Lung (tissue), 12 donors: Measurements from ENCODE around the gene CDH16. TPM values are rescaled to one million over a fixed set of nuclear protein-coding genes. Genes with fewer than 3 reads are reported as not detected.

Experiments
- ATAC-seq: fragments of 200-7000 bp; cut with Tn5 transposase; one replicate; pipeline ENCODE4 v1.9.1; 2020; ENCODE audit warnings: moderate number of reproducible peaks; ENCODE audit not compliant: insufficient read depth, low FRiP score
- DNase-seq, 3 donors: peaks; one replicate each; pipeline ENCODE4 v3.0.0-alpha.2; 2013 to 2017
- H3K27ac ChIP-seq, 2 donors: one replicate each; pipeline ENCODE4 v1.5.1; 2013; ENCODE audit warnings: mild to moderate bottlenecking in 2 of 2, moderate library complexity in 2 of 2, control low read depth in 1 of 2, inconsistent platforms in 1 of 2, low read depth in 1 of 2, low read length in 1 of 2
- H3K27me3 ChIP-seq, 3 donors: one replicate each; pipeline ENCODE4 v1.5.1; 2013; ENCODE audit warnings: low read length in 2 of 3; ENCODE audit not compliant: control insufficient read depth in 3 of 3, insufficient read depth in 3 of 3
- H3K36me3 ChIP-seq, 4 donors: one replicate each; pipeline ENCODE4 v1.5.1; 2013; ENCODE audit warnings: low read length in 4 of 4, mild to moderate bottlenecking in 1 of 4, moderate library complexity in 1 of 4; ENCODE audit not compliant: control insufficient read depth in 4 of 4, insufficient read depth in 4 of 4
- H3K4me1 ChIP-seq, 5 donors: one replicate each; pipeline ENCODE4 v1.5.1; 2013; ENCODE audit warnings: low read length in 5 of 5, mild to moderate bottlenecking in 2 of 5, moderate library complexity in 1 of 5; ENCODE audit not compliant: control insufficient read depth in 5 of 5, insufficient read depth in 5 of 5
- H3K4me3 ChIP-seq: one replicate; pipeline ENCODE4 v1.5.1; 2013; ENCODE audit warnings: mild to moderate bottlenecking, control low read depth, moderate library complexity
- H3K9ac ChIP-seq, 2 donors: one replicate each; pipeline ENCODE4 v1.5.1; 2013; ENCODE audit warnings: low read length in 2 of 2, control low read depth in 1 of 2; ENCODE audit not compliant: insufficient read depth in 1 of 2
- H3K9me3 ChIP-seq, 4 donors: one replicate each; pipeline ENCODE4 v1.5.1; 2013; ENCODE audit warnings: low read length in 3 of 4, mild to moderate bottlenecking in 1 of 4, moderate library complexity in 1 of 4; ENCODE audit not compliant: control insufficient read depth in 4 of 4, insufficient read depth in 3 of 4
- CTCF ChIP-seq: IDR thresholded peaks from 2 replicates; pipeline ENCODE4 v1.5.1; 2012; ENCODE audit warnings: mild to moderate bottlenecking; ENCODE audit errors: control extremely low read depth, extremely low read depth
- WGBS, 2 donors: extraction: QIAGEN DNeasy Blood & Tissue Kit; methylation state at CpG; one replicate each; pipeline ENCODE4 v1.1.7; 2013; 5-methylcytosine and 5-hydroxymethylcytosine counted together
- polyA plus RNA-seq, 2 donors: library from polyadenylated mRNA; stranded (reverse); fragments of 200-250 nt; gene quantifications; one replicate each; pipeline ENCODE4 v1.2.1, GENCODE V29; 2013
- total RNA-seq, 2 donors: library from RNA; depleted of rRNA in 1 of 2; stranded (reverse); fragments of >200 nt in 1 of 2; gene quantifications; one replicate each; pipeline ENCODE4 v1.2.1, GENCODE V29; 2014 to 2021
- donor health status: control.
- donor health status: control.
- donor health status: Bipolar disorder and iron deficiency.
- donor health status: healthy.
- donor health status: DM: yes; HTN: yes; CAD: no.

Gene CDH16
- total and polyA plus RNA-seq, 4 donors: 0.25 to 1.7 (median 0.64) TPM; not detected in 1

GRCh38 chr16:66881964-66882508 lies 36.6 kb downstream of the CDH16 start:
- Histone ChIP-seq H3K4me3 (no peak overlapping the region), H3K27ac (no peak overlapping the region), H3K4me1 (peaks cover 0 to 10% (median 5%) of the 10 kb centered on the region in 5 donors), H3K9ac (no peak overlapping the region), H3K9me3 (no peaks in the 10 kb centered on the region), H3K27me3 (no peaks in the 10 kb centered on the region), H3K36me3 (peaks cover 0 to 24% (median 16%) of the 10 kb centered on the region in 4 donors)
- no peak for ATAC-seq
- no peak for TF ChIP-seq CTCF
- no peak for DNase-seq
- WGBS, 2 donors: 92 to 93% methylated on average over 8 of the region's 8 CpGs

GRCh38 chr16:66881560-66881959 lies 37.1 kb downstream of the CDH16 start:
- Histone ChIP-seq H3K9ac (no peak overlapping the region), H3K4me3 (no peak overlapping the region), H3K27ac (no peak overlapping the region), H3K9me3 (no peaks in the 10 kb centered on the region), H3K27me3 (no peaks in the 10 kb centered on the region), H3K4me1 (peaks cover 0 to 10% (median 3%) of the 10 kb centered on the region in 5 donors), H3K36me3 (peaks cover 0 to 19% (median 14%) of the 10 kb centered on the region in 4 donors)
- TF ChIP-seq CTCF: no peak
- ATAC-seq (no peak), DNase-seq (no peak)
- 71 to 90% methylated on average over 2 of the region's 2 CpGs for WGBS, 2 donors

GRCh38 chr16:66881014-66881417 lies 37.7 kb downstream of the CDH16 start:
- Histone ChIP-seq H3K4me1 (peaks cover 0 to 10% (median 3%) of the 10 kb centered on the region in 5 donors), H3K36me3 (peaks cover 0 to 17% (median 12%) of the 10 kb centered on the region in 4 donors), H3K9me3 (no peaks in the 10 kb centered on the region), H3K27me3 (no peaks in the 10 kb centered on the region), H3K4me3 (peak overlapping the region; percentile 91), H3K9ac (peak overlapping the region; percentile 5 to 46), H3K27ac (peak overlapping the region; percentile 56 to 87)
- WGBS, 2 donors: 3 to 4% methylated on average over 23 of the region's 23 CpGs
- ATAC-seq (peak; percentile 10), DNase-seq (peak in 2 of 3 donors; percentile 9 to 13)
- no peak for TF ChIP-seq CTCF
